Right lobe of liver (tissue), 4 donors: ENCODE measurements around the gene HOXB3.

ENCODE experiments used
- POLR2A ChIP-seq: fragments of 450-650 bp; IDR thresholded peaks from one replicate; pipeline ENCODE4 v1.6.1; 2017; ENCODE audit warnings: antibody characterized with exemption, mild to moderate bottlenecking
- TF ChIP-seq, protein P1 (sequence below), 4 donors: fragments of 200-600 bp in 3 of 4; fragments of 450-650 bp in 1 of 4; IDR thresholded peaks; one replicate each; pipeline versions ENCODE4 v1.5.1 to v1.8.0; 2016 to 2022; ENCODE audit warnings: antibody characterized with exemption in 4 of 4, mild to moderate bottlenecking in 2 of 4
- donor health status: DM: no; HTN: no; CAD: no.
- donor health status: DM: no; HTN: no; CAD: no.
- donor health status: DM: no; HTN: yes; CAD: no.

DNA sequence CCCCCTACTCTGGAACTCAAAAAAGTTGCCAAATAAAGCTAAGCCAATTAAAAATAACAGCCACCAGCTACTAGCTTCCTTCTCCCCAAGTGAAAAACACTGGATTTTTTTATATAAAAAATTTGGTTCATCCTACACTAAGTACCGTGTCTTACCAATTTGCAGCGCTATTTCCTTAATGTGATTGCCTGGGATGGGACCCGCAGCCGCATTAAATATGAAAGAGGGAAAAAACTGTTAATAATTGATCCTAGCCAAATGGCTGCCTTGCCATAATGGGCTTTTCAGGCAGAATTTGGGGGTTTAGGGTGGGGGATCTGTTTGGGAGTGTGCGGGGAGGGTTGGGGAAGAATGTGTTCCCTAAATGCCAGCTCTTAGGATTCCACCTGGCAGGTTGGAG, 34.1 kb upstream of the HOXB3 start:
- TF ChIP-seq, protein P1, sequence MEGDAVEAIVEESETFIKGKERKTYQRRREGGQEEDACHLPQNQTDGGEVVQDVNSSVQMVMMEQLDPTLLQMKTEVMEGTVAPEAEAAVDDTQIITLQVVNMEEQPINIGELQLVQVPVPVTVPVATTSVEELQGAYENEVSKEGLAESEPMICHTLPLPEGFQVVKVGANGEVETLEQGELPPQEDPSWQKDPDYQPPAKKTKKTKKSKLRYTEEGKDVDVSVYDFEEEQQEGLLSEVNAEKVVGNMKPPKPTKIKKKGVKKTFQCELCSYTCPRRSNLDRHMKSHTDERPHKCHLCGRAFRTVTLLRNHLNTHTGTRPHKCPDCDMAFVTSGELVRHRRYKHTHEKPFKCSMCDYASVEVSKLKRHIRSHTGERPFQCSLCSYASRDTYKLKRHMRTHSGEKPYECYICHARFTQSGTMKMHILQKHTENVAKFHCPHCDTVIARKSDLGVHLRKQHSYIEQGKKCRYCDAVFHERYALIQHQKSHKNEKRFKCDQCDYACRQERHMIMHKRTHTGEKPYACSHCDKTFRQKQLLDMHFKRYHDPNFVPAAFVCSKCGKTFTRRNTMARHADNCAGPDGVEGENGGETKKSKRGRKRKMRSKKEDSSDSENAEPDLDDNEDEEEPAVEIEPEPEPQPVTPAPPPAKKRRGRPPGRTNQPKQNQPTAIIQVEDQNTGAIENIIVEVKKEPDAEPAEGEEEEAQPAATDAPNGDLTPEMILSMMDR (IDR thresholded peaks at IDR 0.05) = no peak
- TF ChIP-seq POLR2A = no peak
